Measurements from ENCODE around the gene ADAMTS13.

ADAMTS13 gene

DNA sequence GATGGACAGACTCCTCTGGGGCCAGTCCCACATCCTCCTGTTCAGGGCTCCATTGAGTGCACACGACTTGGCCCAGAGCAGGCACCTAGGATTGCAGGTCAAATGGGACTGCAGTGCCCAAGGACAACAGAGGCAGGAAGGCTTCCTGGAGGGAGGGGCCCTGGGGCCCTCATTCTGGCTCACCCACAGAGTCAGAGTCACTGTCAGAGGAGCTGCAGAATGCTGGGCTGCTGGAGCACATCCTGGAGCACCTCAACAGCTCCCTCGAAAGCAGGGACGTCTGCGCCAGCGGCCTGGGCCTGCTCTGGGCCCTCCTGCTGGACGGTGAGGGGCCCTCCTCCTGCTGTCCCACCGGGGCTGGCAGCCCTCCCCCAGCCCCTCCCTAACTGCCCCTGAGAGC is 19.5 kb upstream of the ADAMTS13 start:
- no peak overlapping the region for H3K4me3 ChIP-seq (ENCODE audit: low read depth, low read length)
- TF ChIP-seq, protein P1, sequence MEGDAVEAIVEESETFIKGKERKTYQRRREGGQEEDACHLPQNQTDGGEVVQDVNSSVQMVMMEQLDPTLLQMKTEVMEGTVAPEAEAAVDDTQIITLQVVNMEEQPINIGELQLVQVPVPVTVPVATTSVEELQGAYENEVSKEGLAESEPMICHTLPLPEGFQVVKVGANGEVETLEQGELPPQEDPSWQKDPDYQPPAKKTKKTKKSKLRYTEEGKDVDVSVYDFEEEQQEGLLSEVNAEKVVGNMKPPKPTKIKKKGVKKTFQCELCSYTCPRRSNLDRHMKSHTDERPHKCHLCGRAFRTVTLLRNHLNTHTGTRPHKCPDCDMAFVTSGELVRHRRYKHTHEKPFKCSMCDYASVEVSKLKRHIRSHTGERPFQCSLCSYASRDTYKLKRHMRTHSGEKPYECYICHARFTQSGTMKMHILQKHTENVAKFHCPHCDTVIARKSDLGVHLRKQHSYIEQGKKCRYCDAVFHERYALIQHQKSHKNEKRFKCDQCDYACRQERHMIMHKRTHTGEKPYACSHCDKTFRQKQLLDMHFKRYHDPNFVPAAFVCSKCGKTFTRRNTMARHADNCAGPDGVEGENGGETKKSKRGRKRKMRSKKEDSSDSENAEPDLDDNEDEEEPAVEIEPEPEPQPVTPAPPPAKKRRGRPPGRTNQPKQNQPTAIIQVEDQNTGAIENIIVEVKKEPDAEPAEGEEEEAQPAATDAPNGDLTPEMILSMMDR (IDR thresholded peaks at IDR 0.05; ENCODE audit: control insufficient read depth, extremely low read depth, insufficient read depth), result no peak
- no peak for DNase-seq (ENCODE audit: low read depth)

DNA sequence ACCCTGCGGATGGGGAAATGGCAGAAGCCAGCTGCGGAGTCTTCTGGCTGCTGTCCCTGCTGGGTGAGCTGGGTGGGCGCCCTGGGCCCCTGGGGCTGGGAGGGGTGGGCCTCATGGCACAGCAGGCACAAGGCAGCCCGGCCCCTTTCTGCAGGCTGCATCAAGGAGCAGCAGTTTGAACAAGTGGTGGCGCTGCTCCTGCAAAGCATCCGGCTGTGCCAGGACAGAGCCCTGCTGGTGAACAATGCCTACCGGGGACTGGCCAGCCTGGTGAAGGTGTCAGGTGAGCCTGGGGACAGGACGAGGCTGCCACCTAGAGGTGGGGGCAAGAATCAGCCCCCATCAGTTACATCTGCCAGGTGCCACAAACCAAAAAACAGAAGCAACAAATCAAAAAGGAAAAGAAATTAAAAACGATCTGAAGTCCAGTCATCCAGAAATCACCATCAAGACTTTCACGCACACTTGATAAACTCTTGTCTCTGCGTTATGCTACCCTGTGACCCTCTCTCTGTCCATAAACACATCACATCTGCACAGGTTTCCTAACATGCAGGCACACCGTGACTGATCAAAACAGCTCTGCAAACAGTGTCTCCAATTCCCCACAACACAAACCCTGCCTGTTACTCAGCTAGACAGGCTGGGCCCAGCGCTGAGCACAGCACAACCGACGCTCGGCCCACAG is 18.3 kb upstream of the ADAMTS13 start:
- TF ChIP-seq, protein P1 (IDR thresholded peaks at IDR 0.05; ENCODE audit: control insufficient read depth, extremely low read depth, insufficient read depth), result peak; percentile 68
- no peak overlapping the region for H3K4me3 ChIP-seq (ENCODE audit: low read depth, low read length)
- DNase-seq (ENCODE audit: low read depth), result peak; percentile 21

DNA sequence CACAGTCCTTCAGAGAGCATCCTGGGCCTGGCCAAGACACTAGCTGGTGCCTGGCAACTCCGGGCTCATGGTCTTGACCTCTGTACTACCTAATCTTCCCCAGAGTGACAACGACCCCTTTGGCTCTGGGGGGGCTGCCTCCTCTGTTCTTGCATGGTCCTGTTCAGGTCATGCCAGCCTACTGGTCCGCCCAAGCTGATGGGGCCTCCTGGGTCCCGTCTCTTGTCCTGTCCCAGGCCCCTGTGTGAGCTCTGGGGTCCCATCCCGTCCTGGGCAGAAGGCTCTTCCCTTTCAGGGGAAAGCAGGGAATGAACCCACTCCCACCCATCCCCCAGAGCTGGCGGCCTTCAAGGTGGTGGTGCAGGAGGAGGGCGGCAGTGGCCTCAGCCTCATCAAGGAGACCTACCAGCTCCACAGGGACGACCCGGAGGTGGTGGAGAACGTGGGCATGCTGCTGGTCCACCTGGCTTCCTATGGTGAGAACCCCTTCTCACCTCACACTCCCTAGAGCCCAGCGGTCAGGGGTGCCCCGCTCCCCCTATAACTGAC is 17.6 kb upstream of the ADAMTS13 start:
- TF ChIP-seq, protein P1 (IDR thresholded peaks at IDR 0.05; ENCODE audit: control insufficient read depth, extremely low read depth, insufficient read depth), result no peak
- DNase-seq (ENCODE audit: low read depth), result no peak
- no peak overlapping the region for H3K4me3 ChIP-seq (ENCODE audit: low read depth, low read length)

DNA sequence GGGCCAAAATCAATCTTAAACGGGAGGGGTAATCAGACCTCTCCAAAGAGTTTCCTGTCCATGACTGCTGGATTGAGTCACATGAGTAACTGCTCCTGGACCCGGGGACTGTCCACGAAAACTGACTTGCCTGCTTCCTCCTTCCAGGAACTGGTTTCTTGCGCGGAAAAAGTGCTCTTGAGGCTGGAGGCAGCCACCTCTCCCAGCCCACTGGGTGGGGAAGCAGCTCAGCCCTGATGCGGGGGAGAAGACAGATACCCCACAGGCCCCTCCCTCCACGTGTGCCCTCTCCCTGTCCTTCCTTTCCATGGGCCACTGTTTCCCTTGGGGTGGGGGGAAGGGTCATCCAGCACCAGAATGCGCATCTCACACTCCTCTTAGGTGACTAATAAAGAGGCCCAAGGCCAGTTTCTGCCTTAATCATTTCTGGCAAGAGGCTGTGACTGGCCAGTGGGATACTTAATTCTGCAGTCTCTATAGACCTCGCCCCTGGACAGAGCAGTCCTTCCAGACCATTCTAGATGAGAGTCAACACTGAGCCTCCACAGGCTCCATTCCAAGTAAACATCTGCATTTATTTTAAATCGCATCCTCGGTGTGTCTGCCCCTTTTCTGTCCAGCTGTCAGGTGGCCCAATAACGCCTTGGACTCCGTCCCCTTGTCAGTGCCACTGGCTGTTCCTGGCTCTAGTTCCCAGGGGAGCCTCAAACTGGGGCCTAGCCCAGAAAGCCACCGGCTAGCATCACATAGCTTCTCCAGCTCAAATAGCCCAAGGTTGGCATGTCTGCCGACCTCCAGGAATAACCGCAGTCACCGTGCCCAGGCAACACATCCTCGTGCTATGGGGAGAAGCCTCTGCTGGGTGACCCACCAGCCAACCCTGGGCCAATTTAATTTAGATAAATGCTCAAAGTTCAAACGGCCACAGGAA is 16.4 kb upstream of the ADAMTS13 start:
- DNase-seq (ENCODE audit: low read depth), result no peak
- H3K4me3 ChIP-seq (ENCODE audit: low read depth, low read length), result no peak overlapping the region
- TF ChIP-seq, protein P1 (IDR thresholded peaks at IDR 0.05; ENCODE audit: control insufficient read depth, extremely low read depth, insufficient read depth), result no peak

DNA sequence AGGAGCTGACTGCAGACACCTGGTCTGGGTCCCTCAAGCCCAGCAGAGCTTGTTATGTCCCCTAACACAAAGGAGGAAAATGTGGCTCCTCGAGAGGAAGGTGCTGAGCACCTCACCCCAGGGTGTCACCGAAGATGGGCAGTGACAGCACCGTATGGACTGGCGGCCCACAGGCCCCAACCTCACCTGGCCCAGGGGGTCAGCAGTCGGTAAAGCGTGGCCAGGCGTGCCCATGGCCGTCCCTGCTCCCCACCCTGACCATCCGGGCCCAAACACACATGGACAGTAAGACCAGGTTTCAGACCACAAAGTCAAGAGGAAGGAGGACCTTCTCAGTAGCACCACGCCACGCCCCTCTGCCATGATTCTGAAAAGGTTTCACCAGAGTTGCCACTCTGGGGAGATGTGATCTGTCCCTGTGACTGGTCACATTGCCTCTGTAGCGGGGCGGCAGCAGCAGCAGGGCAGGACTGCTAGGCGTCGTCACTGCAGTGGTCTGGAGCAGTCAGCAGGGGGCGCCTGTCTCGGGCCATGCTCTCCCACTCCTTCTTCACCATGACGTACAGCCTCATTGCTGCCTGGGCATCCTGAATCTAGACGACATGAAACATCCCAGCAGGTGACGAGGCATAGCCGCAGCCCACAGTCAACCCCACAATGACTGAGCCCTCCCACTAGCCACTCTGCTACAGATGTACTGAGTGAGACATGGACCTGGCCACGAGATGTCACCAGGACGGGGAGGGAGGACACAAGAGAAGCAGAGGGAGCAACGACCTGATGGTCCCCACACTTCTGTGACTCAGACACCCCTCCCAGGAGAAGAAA is 15.5 kb upstream of the ADAMTS13 start:
- DNase-seq (ENCODE audit: low read depth), result peak; percentile 21
- TF ChIP-seq, protein P1 (IDR thresholded peaks at IDR 0.05; ENCODE audit: control insufficient read depth, extremely low read depth, insufficient read depth), result peak; percentile 95
- H3K4me3 ChIP-seq (ENCODE audit: low read depth, low read length), result no peak overlapping the region

DNA sequence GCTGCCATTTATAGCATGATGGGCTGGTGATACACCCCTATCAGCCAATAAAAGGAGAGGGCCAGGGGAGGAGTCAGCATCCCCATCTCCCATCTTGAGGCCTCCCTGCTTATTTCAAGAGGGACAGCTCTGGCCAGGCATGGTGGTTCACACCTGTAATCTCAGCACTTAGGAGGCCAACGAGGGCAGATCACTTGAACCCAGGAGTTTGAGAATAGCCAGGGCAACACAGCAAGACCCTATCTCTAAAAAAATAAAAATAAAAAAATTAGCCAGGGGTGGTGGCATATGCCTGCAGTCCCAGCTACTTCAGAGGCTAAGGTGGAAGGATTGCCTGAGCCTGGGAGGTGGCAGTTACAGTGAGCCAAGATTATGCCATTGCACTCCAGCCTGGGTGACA is 14.1 kb upstream of the ADAMTS13 start:
- H3K4me3 ChIP-seq (ENCODE audit: low read depth, low read length), result no peak overlapping the region
- DNase-seq (ENCODE audit: low read depth), result no peak
- TF ChIP-seq, protein P1 (IDR thresholded peaks at IDR 0.05; ENCODE audit: control insufficient read depth, extremely low read depth, insufficient read depth), result no peak

Measured in LNCaP clone FGC (cell line).